WI38 (cell line): ENCODE measurements around the gene ESRRA.

Experiments used
- H3K4me3 ChIP-seq: 2 replicates; pipeline ENCODE4 v1.5.1; 2011; ENCODE audit warnings: low read depth, mild to moderate bottlenecking, control low read depth, low read length
- TF ChIP-seq, protein P1 (sequence below): IDR thresholded peaks from 2 replicates; pipeline ENCODE4 v1.5.1; 2012; ENCODE audit warnings: low read depth, mild to moderate bottlenecking, control low read depth, low read length

ESRRA gene

DNA sequence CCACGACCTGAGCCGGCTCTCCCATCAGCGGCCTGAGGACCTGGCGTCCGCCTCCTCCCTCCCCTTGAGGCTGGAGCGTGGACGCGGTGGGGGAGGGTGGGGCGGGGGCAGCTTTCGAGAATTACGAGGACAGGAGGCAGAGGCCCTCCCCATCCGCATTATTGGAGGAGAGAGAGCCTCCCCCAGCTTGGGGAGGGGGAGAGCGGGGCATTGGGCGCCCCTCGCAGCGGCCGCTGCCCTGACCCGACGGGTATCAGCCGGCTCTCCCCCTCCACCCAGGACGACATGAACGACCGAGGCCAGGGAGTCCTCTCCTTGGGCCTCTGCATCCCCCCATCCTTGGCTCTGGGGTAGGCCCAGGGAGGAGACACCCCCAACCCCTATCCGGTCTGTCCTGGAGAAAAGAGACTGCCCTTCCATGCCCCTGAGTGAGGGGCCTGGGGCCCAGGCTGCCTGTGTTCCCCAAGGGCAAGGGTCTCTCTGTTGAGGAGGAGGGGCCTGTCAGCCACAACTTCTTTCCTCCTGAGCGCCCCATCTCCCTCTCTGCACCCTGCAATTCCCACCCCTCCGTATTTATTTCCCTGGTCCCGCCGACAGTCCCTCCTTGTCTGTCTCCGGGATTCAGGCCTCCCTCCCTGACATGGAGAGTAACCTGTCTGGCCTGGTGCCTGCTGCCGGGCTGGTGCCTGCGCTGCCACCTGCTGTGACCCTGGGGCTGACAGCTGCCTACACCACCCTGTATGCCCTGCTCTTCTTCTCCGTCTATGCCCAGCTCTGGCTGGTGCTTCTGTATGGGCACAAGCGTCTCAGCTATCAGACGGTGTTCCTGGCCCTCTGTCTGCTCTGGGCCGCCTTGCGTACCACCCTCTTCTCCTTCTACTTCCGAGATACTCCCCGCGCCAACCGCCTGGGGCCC lies 19.2 kb upstream of the ESRRA start:
- H3K4me3 ChIP-seq = peak overlapping the region; percentile 78
- TF ChIP-seq, protein P1, sequence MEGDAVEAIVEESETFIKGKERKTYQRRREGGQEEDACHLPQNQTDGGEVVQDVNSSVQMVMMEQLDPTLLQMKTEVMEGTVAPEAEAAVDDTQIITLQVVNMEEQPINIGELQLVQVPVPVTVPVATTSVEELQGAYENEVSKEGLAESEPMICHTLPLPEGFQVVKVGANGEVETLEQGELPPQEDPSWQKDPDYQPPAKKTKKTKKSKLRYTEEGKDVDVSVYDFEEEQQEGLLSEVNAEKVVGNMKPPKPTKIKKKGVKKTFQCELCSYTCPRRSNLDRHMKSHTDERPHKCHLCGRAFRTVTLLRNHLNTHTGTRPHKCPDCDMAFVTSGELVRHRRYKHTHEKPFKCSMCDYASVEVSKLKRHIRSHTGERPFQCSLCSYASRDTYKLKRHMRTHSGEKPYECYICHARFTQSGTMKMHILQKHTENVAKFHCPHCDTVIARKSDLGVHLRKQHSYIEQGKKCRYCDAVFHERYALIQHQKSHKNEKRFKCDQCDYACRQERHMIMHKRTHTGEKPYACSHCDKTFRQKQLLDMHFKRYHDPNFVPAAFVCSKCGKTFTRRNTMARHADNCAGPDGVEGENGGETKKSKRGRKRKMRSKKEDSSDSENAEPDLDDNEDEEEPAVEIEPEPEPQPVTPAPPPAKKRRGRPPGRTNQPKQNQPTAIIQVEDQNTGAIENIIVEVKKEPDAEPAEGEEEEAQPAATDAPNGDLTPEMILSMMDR = no peak

DNA sequence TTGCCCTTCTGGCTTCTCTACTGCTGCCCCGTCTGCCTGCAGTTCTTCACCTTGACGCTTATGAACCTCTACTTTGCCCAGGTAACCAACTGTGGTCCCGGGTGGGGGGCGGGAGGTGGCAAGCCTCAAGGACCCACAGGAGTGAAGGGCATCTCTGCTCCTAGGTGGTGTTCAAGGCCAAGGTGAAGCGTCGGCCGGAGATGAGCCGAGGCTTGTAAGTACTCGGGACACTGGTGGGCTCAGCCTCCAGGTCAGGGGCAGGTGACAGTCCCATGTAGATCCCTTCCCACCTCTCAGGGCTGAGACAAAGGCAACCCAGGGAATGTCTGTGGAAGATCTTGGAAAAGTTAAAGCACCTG lies 18.5 kb upstream of the ESRRA start:
- TF ChIP-seq, protein P1 = no peak
- H3K4me3 ChIP-seq = no peak overlapping the region

DNA sequence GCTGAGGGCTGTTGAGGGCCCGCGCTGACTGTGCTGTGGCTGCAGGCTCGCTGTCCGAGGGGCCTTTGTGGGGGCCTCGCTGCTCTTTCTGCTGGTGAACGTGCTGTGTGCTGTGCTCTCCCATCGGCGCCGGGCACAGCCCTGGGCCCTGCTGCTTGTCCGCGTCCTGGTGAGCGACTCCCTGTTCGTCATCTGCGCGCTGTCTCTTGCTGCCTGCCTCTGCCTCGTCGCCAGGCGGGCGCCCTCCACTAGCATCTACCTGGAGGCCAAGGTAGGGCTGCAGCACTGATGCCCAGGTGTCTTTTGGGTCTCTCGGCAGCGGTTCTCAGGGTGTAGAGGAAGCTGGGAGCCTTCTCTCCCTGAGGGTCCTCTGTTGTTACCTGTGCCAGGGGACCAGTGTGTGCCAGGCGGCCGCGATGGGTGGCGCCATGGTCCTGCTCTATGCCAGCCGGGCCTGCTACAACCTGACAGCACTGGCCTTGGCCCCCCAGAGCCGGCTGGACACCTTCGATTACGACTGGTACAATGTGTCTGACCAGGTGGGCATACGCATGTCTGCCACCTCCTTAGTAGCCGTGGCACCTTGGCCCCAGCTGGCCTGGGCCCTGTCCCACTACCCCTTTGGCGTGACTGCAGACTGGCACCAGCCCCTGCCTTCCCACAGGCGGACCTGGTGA lies 17.5 kb upstream of the ESRRA start:
- no peak overlapping the region for H3K4me3 ChIP-seq
- TF ChIP-seq, protein P1 = no peak

DNA sequence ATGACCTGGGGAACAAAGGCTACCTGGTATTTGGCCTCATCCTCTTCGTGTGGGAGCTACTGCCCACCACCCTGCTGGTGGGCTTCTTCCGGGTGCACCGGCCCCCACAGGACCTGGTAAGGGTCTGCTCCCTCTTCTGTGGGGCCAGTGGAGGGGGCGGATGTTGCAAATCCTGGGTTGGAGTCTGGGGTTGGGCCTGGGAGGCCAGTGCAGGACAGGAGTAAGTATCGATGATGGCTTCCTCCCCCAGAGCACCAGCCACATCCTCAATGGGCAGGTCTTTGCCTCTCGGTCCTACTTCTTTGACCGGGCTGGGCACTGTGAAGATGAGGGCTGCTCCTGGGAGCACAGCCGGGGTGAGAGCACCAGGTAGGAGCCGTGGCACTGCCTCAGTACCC lies 17.0 kb upstream of the ESRRA start:
- TF ChIP-seq, protein P1 = no peak
- no peak overlapping the region for H3K4me3 ChIP-seq

DNA sequence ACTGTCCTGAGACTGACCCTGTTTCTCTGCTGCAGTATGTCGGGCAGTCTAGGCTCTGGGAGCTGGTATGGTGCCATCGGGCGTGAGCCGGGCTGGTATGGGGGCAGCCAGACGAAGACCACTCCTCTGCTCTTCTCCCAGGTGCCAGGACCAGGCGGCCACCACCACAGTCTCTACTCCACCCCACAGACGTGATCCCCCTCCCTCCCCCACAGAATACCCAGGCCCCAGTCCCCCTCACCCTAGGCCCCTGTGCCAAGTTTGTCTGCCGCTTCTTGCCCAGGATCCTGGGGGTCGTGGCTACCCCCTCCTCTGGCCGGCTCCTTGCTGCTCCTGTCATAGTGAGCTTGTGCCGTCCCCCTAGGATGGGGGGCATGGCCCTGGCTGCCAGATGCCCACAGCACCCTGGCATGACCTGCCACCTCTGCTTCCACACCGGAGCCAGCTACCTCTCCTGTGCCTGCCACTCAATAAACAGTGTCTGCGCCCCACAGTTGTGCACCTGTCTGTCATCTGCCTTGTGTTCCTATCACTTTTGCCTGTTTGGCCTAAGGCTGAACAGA lies 16.2 kb upstream of the ESRRA start:
- TF ChIP-seq, protein P1 = no peak
- no peak overlapping the region for H3K4me3 ChIP-seq

DNA sequence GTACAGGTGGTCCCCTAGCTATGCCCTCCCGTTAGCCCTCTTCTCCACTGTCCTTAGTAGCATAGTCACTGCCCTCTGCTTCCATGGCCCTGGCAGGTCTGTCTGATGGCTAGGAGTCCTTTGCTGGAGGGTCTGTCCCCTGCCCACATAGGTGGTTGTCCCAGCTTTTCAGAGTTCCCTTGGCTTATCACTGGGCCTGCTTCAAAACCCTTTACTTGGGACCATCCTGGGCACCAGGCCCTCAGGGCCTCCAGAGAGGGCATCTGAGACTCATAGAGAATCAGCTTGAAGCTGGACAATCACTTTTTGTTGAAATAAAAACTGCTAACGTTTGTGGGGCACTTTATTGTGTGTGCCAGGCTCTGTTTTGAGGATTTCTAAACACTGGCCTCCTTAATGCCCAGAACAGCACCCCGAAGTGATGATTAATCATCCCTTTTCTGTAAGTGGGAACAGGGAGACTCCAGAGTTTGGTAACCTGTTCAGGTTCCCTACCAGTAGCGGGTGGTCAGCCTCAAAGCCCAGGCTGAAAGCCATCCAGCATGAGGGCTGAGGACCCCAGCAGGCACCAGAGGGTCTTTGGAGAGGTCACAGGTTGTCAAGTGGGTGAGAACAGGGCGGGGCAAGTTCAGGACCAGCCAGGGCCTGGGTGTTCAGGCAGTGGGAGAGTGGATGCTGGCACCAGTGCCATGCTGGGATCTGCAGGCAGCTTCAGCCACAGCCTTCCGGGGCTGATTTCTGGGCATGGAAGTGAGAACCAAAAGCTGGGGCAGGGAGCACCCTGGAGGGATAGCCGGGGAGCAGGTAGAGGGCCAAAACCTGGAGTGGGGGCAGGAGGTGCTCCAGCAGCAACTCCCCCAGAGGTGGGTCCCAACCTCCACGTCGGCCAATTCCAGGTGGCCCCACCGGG lies 14.7 kb upstream of the ESRRA start:
- TF ChIP-seq, protein P1 = no peak
- no peak overlapping the region for H3K4me3 ChIP-seq
